ENCODE results near the gene PTCH1.

DNA sequence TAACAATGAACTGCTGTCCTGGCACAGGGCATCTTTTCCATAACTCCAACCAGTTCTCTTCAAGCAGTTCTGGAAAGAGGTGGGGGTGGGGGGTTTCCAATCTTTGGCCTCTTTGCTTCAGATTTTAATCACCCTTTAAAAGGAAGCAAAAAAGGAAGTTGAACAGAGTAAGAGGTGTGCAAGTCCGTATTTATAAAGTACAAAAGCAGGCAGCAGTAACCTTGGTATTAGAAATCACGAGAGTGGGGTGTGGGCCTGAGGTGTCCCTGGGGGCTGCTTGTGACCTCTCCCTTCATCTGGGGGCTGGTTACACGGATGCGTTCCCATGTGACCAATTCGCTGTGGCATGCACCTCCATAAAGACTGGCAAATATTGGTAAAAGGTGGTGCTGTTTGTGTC is 70.5 kb downstream of the PTCH1 start:
- TF ChIP-seq, protein P1, sequence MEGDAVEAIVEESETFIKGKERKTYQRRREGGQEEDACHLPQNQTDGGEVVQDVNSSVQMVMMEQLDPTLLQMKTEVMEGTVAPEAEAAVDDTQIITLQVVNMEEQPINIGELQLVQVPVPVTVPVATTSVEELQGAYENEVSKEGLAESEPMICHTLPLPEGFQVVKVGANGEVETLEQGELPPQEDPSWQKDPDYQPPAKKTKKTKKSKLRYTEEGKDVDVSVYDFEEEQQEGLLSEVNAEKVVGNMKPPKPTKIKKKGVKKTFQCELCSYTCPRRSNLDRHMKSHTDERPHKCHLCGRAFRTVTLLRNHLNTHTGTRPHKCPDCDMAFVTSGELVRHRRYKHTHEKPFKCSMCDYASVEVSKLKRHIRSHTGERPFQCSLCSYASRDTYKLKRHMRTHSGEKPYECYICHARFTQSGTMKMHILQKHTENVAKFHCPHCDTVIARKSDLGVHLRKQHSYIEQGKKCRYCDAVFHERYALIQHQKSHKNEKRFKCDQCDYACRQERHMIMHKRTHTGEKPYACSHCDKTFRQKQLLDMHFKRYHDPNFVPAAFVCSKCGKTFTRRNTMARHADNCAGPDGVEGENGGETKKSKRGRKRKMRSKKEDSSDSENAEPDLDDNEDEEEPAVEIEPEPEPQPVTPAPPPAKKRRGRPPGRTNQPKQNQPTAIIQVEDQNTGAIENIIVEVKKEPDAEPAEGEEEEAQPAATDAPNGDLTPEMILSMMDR (IDR thresholded peaks at IDR 0.05) = no peak
- TF ChIP-seq POLR2A (IDR thresholded peaks at IDR 0.05) (no peak), POLR2AphosphoS5 (IDR thresholded peaks at IDR 0.05) (no peak)
